GM19025 (cell line): ENCODE data around the gene THADA.
"Not testable (repeated sequence)": the region's sequence is repeated elsewhere in the genome, so short reads cannot be mapped to it uniquely, and the experiment has no call there.

ENCODE experiments used
- ATAC-seq: cut with Tn5 transposase; IDR thresholded peaks from one replicate; pipeline ENCODE4 v1.9.1; 2021; ENCODE audit warnings: mild to moderate bottlenecking, low read depth, moderate library complexity; ENCODE audit not compliant: unreplicated experiment

THADA gene

GRCh38 chr2:43397411-43397810, 198.4 kb downstream of the THADA start:
- ATAC-seq = no peak

DNA sequence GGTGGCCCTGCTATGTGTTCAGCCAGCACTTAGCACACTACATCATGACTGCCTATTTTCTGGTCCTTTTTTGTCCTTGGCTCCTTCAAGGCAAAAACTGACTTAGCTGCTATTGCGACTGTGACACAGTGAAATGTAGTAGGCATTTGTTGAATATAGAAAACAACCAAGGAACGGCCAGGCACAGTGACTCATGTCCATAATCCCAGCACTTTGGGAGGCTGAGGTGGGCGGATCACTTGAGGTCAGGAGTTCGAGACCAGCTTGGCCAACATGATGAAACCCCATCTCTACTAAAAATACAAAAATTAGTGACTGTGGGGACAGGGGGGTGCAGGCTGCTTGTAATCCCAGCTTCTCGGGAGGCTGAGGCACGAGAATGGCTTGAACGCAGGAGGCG, 199.5 kb downstream of the THADA start:
- ATAC-seq = not testable (repeated sequence)

DNA sequence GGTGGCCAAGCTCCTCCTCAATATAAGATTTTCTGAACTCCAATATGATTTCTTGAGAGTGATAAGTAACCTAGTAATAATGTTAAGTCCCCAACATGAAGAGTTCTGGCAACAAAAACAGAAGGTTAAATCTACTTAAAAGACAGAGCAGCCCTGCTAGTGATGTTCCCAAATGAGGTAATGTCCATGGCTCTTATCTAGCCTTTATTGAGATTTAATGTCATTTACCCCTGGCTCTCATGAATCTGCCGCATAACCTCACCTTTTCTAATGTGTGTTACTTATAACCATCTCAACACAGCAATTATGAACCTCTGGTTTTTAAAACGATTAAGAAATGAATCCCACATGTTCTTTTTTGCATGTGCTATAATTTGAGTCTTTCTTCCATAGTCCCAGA, 201.9 kb downstream of the THADA start:
- no peak for ATAC-seq

- no peak for ATAC-seq
These were observed 204.0 kb downstream of the THADA start for GRCh38 chr2:43391878-43392215.

- no peak for ATAC-seq
These were observed 204.5 kb downstream of the THADA start for GRCh38 chr2:43391201-43391877.

DNA sequence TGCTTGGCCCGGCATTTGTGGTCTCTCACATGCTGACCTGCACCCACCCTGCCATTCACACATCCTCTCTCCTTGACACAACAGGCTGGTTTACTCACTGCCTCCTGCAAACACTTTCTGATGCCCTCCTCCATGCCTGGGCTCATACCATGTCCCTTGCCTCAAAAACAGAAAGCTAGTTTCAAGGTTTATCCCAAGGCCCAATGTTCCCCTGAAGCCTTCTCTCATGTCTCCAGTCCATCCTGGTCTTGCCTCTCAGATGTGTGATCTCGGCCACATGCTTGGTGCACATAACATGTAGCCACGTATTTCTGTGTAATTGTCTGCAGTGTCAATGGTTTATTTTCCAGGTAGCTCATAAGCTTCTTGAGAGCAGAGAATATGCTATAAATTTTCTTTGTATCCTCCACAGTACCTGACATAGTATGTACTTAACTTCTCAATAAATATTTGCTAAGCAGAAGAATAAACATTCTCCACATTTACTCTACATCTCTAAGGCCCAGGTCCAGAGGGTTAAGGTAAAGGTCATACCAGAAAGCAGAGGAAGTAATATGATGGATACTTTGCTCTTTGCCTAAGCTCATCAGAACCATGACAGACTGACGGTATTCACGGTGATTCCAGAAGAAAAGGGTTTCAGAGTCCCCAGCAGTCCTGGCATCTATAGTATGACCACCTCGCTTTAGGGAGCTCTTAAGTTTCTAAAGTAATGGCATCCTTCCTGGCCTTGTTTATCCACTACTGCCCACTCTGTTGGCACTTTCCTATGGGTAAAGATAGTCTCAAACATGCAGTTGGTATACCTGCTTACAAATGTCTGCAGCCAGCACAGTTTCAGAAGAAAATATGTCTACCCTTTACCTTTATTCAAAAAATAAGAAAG, 206.0 kb downstream of the THADA start:
- ATAC-seq = no peak

GRCh38 chr2:43388371-43388770, 207.5 kb downstream of the THADA start:
- ATAC-seq = no peak

DNA sequence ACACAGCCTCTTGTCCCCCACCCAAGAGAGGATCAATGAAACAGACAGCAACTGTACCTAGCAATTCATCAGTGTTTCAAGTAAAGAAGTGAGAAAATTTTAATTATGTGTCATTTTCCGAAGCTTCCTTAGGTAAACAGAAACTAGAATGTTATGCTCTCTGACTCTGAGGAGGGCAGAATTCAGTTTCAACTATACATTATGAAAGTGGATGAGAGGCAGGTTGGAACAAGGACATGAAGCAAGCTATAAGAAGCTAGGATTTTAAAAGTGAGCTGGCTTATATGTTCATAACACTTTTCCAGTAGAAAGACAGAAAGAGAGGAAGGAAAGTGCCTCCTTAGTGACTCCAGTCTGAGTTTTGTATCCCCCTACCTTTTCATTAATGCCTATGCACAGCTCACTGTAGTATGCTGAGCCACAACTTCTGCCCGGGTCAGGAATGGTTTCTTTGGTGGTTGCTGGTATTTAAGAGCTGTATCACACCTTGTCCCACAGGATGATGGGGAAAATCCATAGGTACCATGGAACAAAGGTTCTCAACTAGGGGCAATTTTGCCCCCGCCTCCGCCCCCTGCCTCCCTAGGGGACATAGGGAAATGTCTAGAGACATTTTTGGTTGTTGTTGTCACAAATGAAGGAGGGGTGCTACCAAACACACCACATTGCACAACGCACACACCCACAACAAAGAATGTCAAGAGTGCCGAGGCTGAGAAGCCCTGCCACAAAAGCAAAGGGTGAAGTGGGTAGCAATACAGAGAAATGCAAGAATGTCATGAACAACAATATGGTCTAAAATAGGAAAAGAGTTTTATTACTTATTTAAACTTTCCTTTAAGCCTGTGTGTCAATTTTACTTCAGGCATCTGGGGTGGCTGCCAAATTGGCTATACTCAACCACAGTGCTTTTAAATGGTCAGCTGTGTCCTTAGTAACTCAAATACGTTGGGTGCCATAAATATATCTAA, 208.5 kb downstream of the THADA start:
- ATAC-seq = peak; percentile 71

DNA sequence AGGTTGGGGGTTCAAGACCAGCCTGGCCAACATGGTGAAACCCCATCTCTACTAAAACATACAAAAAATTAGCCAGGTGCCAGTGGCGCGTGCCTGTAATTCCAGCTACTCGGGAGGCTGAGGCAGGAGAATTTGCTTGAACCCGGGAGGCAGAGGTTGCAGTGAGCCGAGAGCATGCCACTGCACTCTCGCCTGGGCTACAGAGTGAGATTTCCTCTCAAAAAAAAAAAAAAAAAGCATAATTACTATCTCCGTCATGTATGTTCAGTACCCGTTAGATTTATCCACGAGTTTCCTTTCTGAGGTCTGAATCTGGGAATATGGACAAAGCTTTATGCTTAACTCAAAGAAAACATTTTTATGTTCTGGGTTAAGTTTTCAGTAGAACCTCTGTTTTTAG, 209.2 kb downstream of the THADA start:
- not testable (repeated sequence) for ATAC-seq

- ATAC-seq = no peak
These were observed 211.7 kb downstream of the THADA start for GRCh38 chr2:43384143-43384542.

- no peak for ATAC-seq
These were observed 212.3 kb downstream of the THADA start for GRCh38 chr2:43383533-43383932.

- no peak for ATAC-seq
These were observed 216.3 kb downstream of the THADA start for GRCh38 chr2:43379494-43379893.

DNA sequence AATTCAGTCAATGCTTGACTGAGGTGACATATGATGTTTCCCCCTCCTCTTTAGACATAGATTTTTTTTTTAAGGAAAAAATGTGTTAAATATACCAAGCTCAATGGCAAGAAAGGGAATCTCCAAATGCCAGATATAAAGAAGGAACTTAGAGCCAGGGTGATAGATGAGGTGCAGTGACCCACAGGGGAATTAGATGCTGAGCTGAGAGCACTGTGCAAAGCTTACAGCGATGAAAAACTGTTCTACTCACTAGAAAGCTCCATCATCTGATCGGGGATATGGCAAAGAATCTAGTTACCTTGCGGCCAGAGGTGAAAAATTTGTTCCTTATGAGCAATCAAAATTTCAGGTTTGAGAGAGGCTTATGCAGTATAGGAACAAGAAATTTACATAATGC, 218.5 kb downstream of the THADA start:
- ATAC-seq = no peak

DNA sequence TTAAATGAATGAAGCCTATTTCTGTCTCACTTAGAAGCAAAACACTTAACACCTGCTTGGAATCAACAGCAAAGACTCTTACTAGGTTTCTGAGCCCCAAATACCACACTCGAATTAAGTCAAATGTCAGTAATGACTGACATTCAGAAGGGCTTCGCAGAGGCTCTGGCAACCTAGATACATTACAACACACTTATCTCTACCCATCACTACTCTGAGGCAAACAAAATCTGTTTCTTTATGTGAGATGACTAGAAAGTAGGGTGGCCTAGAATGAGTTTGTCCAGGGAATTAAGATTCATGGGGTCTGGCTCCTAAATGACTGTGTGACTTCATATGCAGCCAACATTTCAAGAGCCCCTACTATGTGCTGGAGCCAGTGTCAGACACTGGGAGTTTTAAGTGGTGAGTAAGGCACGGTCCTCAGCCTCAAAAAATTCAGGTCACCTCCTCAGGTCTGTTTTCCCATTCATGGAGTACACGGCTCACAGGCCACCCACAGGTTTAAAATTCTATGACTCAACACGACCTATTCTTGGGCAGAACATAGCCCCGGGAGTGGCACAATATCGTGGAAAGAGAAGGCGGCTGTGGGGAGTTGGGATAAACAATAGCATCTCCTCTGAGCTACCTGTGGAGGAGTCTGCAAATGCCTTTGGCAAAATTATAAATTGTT, 219.2 kb downstream of the THADA start:
- no peak for ATAC-seq

DNA sequence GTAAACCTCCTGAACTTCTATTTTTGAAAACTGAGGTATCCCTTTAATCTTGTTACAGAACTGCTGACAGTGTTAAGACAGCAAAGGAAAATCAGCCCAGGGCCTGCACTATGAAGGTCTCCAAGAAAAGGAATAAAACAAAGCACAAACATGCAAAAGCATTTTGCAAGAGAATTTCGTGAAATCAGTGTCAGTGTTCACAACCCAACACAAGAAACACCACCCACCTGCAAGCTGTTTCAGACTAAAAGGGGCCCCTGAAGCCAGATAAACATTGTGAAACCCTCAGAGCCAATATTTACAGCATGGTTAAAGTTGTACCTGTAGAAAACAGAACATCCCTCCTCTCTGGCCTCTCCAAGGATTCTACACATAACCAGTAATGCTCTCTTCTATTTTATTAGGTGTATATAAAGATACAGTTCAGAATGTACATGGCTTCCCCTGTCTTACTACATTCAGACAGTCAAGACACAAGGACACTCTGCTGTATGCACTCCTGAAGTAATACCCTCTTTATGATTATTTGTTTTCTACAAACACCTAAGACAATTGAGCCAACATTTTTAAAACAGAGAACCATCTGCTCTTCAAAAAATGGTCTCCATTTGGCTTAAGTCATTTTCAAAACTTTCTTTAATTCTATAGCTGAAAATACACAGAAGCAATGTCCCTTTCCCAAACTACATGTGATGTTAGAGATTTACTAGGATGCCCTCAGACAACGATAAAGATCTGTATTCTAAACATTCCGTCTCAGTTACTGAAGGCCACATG, 219.9 kb downstream of the THADA start:
- no peak for ATAC-seq

DNA sequence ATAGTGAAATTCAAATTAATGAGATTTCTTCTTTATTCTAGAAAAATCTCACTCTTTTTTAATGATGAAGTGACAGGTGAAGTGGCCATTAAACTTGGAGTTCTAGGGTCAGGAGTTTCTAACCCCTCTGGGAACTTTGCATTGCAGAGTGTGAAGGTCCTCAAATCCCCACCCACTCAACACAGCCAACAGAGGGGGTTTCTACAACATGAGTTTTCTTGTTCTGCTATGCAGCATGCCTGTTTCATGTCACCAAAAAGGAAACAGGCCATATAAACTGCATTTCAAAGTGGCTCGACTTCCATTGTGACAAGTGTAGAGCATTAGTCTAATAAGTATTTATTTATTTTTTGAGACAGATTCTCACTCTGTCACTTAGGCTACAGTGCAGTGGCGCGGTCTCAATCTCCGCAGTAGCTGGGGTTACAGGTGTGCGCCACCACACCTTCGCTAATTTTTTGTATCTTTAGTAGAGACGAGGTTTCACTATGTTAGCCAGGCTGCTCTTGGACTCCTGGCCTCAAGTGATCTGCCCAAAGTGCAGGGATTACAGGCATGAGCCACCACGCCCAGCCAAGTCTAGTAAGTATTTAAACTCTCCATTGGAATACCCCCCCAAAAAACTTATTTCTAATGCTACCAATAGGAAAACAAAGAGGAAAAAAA, 223.3 kb downstream of the THADA start:
- no peak for ATAC-seq

- ATAC-seq = no peak
These were observed 225.1 kb downstream of the THADA start for GRCh38 chr2:43370705-43371104.

GRCh38 chr2:43370146-43370545, 225.7 kb downstream of the THADA start:
- ATAC-seq = no peak
